Stimulated activated memory B cell treated with anti-CD40 and anti-IgM and Interleukin-4, amounts not matched to agents 10 μg/mL and 1 μg/mL and 100 μg/mL, for 72 hours (primary cell): Measurements from ENCODE around the gene PLCD3.

Experiments used
- ATAC-seq: fragments of 150-1000 bp; cut with Tn5 transposase; 2 replicates; pipeline ENCODE4 v1.10.0; 2021
- H3K27ac Mint-ChIP-seq: one replicate; pipeline ENCODE4 v1.8.0; 2022; ENCODE audit warnings: mild to moderate bottlenecking, mixed read lengths
- H3K27me3 Mint-ChIP-seq: one replicate; pipeline ENCODE4 v1.8.0; 2022; ENCODE audit warnings: mixed read lengths
- H3K36me3 Mint-ChIP-seq: one replicate; pipeline ENCODE4 v1.8.0; 2022; ENCODE audit warnings: mixed read lengths
- H3K4me1 Mint-ChIP-seq: one replicate; pipeline ENCODE4 v1.8.0; 2022; ENCODE audit warnings: mixed read lengths
- H3K4me3 Mint-ChIP-seq: one replicate; pipeline ENCODE4 v1.8.0; 2022; ENCODE audit warnings: mild to moderate bottlenecking, moderate library complexity, mixed read lengths
- H3K9me3 Mint-ChIP-seq: one replicate; pipeline ENCODE4 v1.8.0; 2022; ENCODE audit warnings: mixed read lengths

Gene PLCD3

DNA sequence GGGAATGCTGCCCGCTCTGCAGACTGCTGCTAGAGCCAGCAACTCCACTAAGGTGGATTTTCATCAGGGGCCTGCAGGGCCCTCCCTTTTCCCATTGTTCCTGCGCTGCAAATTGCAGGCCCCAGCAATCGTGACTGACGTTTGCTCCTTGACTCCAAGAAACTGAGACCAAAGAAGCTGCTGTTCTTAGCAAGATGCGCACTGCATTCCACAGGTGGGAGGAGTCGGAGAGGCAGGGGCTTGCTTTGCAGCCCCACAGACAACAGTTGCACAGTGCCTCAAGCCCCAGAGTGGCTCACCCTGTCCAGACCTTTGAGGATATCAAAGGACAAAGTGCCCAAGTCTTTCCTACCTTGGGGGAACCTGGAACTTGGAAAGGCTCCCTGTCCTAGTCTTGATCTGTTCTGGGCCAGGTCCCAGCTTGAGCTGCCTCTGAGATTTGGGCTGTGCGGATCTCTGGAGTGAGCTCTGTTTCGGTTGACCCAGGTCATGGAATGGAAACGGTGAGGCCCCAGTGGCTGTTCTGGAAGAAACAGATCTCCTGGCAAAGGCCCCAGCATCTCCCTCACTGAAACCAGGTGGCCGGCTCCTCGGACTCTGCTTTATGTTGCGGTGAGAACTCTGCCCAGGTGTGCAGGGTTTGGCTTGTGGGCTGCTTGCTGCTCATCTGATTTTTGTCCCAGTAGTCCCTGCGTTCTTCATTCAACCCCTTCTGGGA lies 24.9 kb downstream of the PLCD3 start:
- H3K9me3 Mint-ChIP-seq, result no peaks in the 10 kb centered on the region
- ATAC-seq, result no peak
- H3K4me3 Mint-ChIP-seq, result no peak overlapping the region
- peaks cover 62% of the 10 kb centered on the region for H3K36me3 Mint-ChIP-seq
- peaks cover 13% of the 10 kb centered on the region for H3K4me1 Mint-ChIP-seq
- H3K27me3 Mint-ChIP-seq, result no peaks in the 10 kb centered on the region
- no peak overlapping the region for H3K27ac Mint-ChIP-seq

DNA sequence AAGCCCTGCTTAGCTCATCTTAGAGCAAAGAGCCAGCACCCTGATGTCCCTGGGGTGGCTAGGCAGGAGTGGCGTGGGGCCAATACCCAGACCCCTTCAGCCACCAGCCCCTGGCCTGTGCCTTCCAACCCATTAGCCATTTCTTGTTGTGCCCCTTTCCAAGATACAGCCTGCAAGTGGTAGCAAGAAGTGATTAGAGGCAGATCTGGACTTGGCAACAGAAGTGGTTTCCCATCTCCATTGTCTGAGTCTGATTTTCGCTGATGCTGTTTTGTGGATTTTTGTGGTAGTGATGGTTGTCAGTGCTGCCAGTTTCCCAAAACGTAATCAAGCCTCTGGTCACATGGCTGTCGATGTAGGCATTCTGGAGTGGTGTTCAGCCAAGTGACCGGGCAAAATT lies 25.7 kb downstream of the PLCD3 start:
- no peaks in the 10 kb centered on the region for H3K27me3 Mint-ChIP-seq
- peaks cover 9% of the 10 kb centered on the region for H3K4me1 Mint-ChIP-seq
- no peak for ATAC-seq
- H3K4me3 Mint-ChIP-seq, result no peak overlapping the region
- peaks cover 70% of the 10 kb centered on the region for H3K36me3 Mint-ChIP-seq
- no peaks in the 10 kb centered on the region for H3K9me3 Mint-ChIP-seq
- H3K27ac Mint-ChIP-seq, result no peak overlapping the region

DNA sequence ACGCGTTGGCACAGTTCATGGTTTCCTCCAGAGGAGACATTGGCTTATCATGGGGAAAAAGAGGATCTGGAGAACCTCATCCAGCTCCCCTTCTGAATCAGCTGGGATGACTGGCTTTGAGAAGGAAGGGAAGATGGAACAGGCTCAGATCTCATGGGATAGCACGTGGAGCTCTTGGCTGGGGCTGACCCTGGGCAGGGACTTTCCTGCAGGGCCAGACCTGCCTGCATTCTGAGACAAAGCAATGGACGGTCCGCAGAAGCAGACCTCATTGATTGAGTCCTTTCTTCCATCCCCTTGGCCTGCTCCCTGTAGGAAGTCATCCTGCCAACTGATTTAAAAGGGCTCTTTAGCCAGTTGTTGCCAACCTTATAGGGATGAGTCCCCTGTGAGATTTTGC lies 26.2 kb downstream of the PLCD3 start:
- no peak overlapping the region for H3K27ac Mint-ChIP-seq
- H3K4me1 Mint-ChIP-seq, result peaks cover 6% of the 10 kb centered on the region
- H3K36me3 Mint-ChIP-seq, result peaks cover 71% of the 10 kb centered on the region
- no peaks in the 10 kb centered on the region for H3K9me3 Mint-ChIP-seq
- H3K27me3 Mint-ChIP-seq, result no peaks in the 10 kb centered on the region
- H3K4me3 Mint-ChIP-seq, result no peak overlapping the region
- ATAC-seq, result no peak

DNA sequence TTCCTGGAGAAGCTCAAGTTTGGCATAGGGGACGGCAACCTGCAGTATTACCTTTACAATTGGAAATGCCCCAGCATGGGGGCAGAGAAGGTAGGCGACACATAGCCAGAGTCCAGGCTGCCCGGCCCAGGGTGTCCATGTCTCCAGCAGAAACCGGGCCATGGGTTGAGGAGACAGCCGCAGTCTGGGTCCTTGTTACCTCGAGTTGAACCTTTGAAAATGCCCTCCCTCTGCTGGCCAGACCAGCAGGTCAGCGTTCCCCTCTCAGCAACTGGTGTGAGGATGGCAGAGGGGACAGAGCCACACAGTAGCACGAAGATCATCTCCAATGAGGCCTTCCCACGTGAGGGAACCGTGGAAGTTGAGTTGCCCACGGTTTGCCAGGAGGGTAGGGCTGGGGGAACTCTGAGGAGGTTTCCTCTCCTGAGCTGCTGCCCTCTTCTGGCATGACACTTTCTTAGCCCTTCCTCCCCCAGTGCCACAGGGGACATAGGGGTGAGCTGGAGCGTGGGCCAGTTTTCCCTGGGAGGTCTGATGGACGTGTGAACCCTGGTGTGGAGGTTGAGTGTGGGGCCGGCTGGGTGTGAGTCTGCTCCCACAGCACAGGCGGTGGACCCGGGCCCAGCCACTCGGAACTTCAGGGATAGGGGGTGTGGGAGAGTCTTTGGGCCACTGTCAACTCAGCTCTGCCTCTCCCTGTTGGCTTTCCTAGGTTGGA lies 27.2 kb downstream of the PLCD3 start:
- Mint-ChIP-seq H3K36me3 (peaks cover 71% of the 10 kb centered on the region), H3K27ac (no peak overlapping the region), H3K9me3 (no peaks in the 10 kb centered on the region), H3K27me3 (no peaks in the 10 kb centered on the region), H3K4me3 (no peak overlapping the region), H3K4me1 (peaks cover 6% of the 10 kb centered on the region)
- ATAC-seq, result no peak

DNA sequence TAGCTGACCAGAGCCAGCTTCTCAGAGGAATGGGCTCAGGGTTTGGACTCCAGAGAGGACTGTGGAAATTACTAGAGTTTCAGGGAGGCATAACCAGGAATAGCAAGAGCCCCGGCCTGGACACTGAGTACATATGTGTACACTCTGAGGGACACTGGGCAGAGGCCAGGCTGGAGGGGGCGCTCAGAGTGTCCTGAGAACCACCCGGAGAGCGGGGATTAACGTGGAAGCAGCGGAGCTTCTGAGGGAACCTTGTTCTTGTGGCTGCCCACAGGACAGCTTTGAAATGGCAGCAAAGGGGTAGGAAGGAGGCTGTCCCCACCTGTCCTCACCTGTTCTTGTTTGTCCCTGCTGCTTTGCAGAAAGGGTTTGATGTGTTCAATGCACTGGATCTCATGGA lies 27.8 kb downstream of the PLCD3 start:
- Mint-ChIP-seq H3K27me3 (no peaks in the 10 kb centered on the region), H3K36me3 (peaks cover 69% of the 10 kb centered on the region), H3K27ac (no peak overlapping the region), H3K4me1 (peaks cover 6% of the 10 kb centered on the region), H3K4me3 (no peak overlapping the region), H3K9me3 (no peaks in the 10 kb centered on the region)
- no peak for ATAC-seq

DNA sequence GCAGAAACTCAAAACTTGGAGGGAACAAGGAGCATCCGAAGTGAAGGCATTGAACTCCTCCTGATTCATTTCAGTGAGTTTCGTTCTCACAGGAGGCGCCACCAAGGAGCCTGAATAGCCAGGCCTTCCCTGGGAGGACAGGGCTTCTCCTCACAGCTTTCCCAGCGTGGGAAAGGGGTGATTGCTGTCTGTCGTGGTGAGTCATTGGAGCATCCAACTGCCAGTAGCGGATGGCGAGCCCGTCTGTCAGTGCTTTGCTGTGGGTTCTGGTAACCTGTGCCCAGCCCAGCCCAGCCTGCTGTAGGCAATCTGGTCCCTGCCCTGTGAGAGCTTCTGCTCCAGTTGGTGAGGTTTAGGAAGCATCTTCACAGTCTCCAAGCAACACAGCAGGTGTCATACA lies 28.3 kb downstream of the PLCD3 start:
- Mint-ChIP-seq H3K9me3 (no peaks in the 10 kb centered on the region), H3K27me3 (no peaks in the 10 kb centered on the region), H3K27ac (no peak overlapping the region), H3K4me1 (peaks cover 9% of the 10 kb centered on the region), H3K4me3 (no peak overlapping the region), H3K36me3 (peaks cover 70% of the 10 kb centered on the region)
- ATAC-seq, result no peak

DNA sequence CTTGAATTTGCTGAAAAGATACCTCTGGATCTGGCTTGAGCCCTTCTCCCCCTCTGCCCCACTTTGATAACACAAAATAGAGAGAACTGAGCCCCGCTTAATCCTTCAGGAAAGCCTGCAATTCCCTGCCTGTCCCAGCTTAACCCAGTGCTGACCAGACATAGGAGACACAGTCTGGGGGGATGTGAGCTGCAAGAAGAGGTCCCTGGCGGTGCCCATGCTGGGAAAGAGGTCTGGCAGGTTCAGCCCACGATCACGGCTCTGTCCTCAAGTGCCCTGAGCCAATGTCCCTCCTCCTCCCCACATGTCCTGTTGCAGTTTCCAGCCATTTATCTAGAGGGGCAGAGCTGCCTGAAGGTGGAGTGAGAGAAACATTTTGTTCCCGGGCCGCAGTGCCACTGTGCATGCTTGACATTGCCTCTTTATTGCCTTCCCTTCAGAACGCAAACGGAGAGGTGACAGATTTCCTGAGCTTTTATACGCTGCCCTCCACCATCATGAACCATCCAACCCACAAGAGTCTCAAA lies 29.0 kb downstream of the PLCD3 start:
- H3K27ac Mint-ChIP-seq, result no peak overlapping the region
- no peak for ATAC-seq
- H3K36me3 Mint-ChIP-seq, result peaks cover 74% of the 10 kb centered on the region
- no peaks in the 10 kb centered on the region for H3K9me3 Mint-ChIP-seq
- no peaks in the 10 kb centered on the region for H3K27me3 Mint-ChIP-seq
- H3K4me1 Mint-ChIP-seq, result peaks cover 13% of the 10 kb centered on the region
- H3K4me3 Mint-ChIP-seq, result no peak overlapping the region

DNA sequence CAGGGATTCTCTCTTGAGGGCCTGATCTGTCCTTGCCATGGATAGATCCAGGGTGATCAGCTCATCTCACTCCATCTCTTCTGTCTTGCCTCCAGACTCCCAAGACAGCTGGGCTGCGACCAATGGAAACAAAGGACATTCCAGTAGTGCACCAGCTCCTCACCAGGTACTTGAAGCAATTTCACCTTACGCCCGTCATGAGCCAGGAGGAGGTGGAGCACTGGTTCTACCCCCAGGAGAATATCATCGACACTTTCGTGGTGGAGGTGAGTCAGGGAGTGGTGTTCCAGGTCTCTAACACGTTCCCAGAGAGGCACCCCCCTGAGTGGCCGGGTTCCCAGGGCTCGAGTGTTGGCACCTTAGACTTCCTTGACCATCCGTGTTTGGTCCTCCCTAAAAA lies 29.5 kb downstream of the PLCD3 start:
- Mint-ChIP-seq H3K4me1 (peaks cover 13% of the 10 kb centered on the region), H3K27me3 (no peaks in the 10 kb centered on the region), H3K36me3 (peaks cover 74% of the 10 kb centered on the region), H3K9me3 (no peaks in the 10 kb centered on the region), H3K27ac (no peak overlapping the region), H3K4me3 (no peak overlapping the region)
- ATAC-seq, result no peak

DNA sequence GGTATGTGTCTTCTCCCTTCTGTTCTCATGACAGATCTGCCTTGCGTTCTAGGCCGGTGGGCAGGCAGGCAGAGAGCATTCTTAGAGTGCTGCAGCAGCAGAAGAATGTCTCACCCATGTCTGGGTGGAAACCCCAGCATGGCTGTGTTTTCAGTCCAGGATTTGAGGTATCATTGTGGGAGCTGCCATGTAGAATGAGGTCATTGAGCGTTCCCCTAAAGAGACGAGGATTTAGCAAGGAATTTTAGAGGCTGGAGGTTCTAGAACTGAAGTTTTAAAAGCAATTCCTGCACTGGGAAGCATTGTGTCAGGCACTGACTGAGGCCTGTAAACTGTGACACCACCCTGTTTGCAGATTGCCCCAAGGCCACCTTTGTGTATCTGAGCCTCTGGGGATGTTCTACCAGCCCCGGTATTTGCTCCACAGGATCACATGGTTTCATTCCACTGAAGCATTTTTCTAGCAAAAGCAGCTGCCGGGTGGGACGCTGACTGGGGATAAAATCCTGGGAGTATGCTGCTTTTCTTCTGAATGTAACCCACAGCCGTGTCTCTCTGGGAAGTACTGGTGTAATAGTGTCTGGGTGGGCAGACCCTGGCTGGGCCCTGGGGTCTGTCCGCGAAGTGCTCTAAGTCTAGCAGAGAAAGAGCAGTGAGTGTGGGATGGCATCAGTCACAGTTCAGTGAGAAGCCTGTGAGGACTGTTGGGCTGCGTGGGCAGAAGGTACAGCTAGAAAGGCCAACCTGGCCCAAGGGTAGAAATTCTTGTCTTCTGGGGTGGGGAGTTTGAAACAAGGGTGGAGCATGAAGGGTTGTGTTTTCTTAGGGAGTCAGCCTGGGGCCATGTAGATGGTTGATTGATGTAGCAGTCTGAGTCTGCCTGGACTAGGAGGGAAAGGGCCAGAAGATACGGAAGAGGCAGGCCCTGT lies 30.2 kb downstream of the PLCD3 start:
- peaks cover 13% of the 10 kb centered on the region for H3K4me1 Mint-ChIP-seq
- no peaks in the 10 kb centered on the region for H3K9me3 Mint-ChIP-seq
- H3K4me3 Mint-ChIP-seq, result no peak overlapping the region
- no peak overlapping the region for H3K27ac Mint-ChIP-seq
- ATAC-seq, result no peak
- H3K27me3 Mint-ChIP-seq, result no peaks in the 10 kb centered on the region
- peaks cover 78% of the 10 kb centered on the region for H3K36me3 Mint-ChIP-seq

DNA sequence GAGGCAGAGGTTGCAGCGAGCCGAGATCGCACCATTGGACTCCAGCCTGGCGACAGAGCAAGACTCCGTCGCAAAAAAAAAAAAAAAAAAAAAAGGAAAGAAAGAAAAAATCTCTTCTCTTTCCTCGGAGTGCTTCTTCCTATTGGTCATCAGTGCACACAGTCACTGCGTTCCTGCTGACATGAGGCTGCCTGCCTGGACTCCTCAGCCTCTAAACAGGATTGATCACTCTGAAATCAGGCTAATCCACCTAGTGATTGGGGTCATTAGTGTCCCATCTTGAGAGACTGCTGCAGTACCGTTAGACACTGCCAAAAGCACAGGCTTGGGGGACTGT lies 30.8 kb downstream of the PLCD3 start:
- no peaks in the 10 kb centered on the region for H3K27me3 Mint-ChIP-seq
- H3K4me3 Mint-ChIP-seq, result no peak overlapping the region
- no peaks in the 10 kb centered on the region for H3K9me3 Mint-ChIP-seq
- no peak overlapping the region for H3K27ac Mint-ChIP-seq
- ATAC-seq, result no peak
- H3K4me1 Mint-ChIP-seq, result peaks cover 13% of the 10 kb centered on the region
- peaks cover 79% of the 10 kb centered on the region for H3K36me3 Mint-ChIP-seq

DNA sequence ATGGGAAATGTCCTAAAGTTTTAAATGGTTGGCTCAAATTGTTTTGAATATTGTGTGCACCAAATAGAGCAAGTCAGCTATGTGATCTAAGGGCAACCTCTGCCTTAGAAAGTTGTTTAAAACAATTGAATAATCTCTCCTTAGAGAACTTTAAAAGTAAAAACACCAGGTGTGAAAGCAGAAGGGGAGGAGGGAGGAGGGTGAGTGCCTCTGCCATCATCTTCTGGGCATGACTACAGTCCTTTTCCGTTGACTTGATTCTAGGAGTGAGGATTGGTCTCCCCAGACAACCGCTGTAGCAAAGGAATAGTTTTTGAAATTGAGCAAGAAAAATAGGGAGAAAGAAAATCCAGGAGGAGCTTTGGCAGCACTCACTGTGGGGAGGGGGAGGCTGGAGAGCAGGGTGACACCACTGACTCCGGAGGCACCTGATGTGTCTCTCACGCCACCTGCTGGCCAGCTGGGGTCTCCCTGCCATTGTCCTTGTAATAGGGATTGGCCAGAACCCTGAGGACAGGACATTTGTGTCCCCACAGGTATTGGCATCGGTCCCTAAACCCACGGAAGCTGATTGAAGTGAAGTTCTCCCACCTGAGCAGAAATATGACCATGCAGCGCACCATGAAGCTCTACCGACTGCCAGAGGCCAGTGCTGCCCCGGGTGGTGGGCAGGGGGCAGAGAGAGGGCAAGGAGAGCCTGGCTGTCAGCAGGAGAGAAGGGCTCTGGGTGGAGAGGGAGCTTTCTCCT lies 33.3 kb downstream of the PLCD3 start:
- H3K27ac Mint-ChIP-seq, result no peak overlapping the region

DNA sequence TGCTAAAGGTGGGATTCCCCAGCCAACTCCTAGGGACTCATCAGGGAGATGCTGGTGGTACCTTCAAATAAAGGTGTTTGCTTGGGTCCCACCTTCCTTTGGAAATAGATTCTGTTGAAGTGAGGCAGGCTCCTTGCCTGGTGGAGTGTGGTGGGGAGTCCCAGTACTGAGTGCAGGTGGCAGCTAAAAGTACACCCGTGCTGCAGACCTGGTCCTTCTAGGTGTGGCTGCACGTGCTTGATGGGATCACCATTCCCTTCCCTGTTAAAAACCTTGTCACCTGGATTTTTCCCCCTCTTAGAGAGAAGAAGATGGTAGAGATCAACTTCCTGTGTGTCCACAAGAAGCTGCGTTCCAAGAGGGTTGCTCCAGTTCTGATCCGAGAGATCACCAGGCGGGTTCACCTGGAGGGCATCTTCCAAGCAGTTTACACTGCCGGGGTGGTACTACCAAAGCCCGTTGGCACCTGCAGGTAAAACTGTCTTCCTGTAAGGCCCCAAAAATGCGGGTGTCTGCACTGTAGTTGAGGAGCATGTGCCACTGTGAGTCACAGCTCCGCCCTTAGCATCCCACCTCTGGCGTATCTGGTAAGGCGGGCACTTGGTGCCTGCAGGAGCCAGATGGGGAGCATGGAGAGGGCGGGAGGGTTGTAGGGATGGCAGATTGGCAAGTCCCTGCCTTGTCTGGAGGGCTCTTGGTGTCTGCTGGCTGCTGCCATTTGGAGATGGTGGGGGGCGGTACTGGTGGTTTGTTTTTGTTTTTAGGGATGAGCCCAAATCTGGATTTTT lies 34.0 kb downstream of the PLCD3 start:
- Mint-ChIP-seq H3K27me3 (no peaks in the 10 kb centered on the region), H3K27ac (no peak overlapping the region), H3K36me3 (peaks cover 63% of the 10 kb centered on the region)

More for the DNA sequence above, 33.3 kb downstream of the PLCD3 start:
- Mint-ChIP-seq H3K4me3 (no peak overlapping the region), H3K27me3 (no peaks in the 10 kb centered on the region), H3K9me3 (no peaks in the 10 kb centered on the region), H3K4me1 (peaks cover 20% of the 10 kb centered on the region), H3K36me3 (peaks cover 70% of the 10 kb centered on the region)
- ATAC-seq, result peak; percentile 80

DNA sequence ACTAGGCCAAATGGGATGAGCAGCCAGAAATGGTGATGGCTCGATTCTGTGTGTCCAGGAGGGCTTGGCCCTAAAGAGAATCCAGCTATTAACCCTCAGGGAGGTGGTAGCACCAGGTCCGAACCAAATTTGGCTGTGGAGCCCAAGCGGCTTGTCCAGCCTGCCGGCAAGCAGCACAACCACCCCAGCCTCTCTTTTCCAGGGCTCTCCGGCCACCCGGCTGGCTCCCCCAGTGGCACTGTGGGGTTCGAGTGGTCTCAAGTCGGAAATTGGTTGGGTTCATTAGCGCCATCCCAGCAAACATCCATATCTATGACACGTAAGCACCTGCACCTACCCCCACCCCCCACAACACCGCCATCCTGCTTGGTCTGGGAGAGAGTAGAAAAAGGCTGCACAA lies 35.4 kb downstream of the PLCD3 start:
- H3K4me3 Mint-ChIP-seq, result no peak overlapping the region
- H3K36me3 Mint-ChIP-seq, result peaks cover 61% of the 10 kb centered on the region
- H3K9me3 Mint-ChIP-seq, result no peaks in the 10 kb centered on the region
- ATAC-seq, result no peak
- H3K27me3 Mint-ChIP-seq, result no peaks in the 10 kb centered on the region
- H3K27ac Mint-ChIP-seq, result no peak overlapping the region
- H3K4me1 Mint-ChIP-seq, result peaks cover 14% of the 10 kb centered on the region

More for the DNA sequence above, 34.0 kb downstream of the PLCD3 start:
- H3K4me1 Mint-ChIP-seq, result peaks cover 20% of the 10 kb centered on the region
- ATAC-seq, result no peak
- H3K9me3 Mint-ChIP-seq, result no peaks in the 10 kb centered on the region
- no peak overlapping the region for H3K4me3 Mint-ChIP-seq

DNA sequence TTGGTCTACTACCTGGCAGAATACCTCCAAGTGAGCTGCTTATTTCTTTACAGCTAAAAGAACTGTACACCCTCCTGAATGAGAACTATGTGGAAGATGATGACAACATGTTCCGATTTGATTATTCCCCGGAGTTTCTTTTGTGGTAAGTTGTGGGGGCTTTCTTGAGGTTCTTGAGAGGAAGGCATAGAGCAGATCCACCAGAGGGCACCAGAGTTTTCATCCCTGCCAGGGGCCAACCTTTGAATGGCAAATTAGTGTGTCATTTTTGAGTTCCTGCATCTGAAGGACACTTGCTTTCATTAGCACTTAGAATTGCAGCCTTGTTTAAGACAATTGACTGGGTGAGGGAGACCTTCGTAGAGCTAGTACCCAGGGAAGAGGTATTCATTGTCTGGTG lies 36.2 kb downstream of the PLCD3 start:
- Mint-ChIP-seq H3K4me3 (no peak overlapping the region), H3K27me3 (no peaks in the 10 kb centered on the region), H3K36me3 (peaks cover 65% of the 10 kb centered on the region), H3K27ac (peak overlapping the region; percentile 34), H3K9me3 (no peaks in the 10 kb centered on the region), H3K4me1 (peaks cover 14% of the 10 kb centered on the region)
- ATAC-seq, result no peak
